ENCODE measurements around the gene CSDE1.

Gene CSDE1

DNA sequence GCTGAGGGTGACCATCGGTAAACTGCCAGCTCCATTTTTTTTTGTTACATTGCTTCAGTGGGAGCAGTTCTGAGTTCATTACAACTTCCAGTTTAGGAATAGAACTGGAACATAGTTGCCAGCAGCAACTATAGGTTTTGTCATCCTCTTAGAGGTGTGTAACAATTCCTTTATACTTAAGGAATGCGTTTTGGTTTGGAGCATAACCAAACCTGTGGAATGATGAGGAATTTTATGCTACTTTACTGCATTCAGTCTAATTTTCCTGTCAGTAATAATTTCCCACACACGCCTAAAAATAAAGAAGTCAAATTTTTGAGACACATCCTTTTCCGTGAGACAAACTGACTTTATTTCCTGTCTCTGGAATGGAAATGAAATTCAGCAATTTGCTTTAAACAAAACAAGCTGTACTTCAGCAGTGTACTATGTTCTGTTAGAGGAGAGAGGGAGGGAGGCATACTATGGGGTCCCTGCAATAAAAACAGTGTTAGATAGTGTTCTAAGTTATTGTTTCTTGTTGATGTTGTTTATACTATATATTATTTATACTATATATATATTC, 57.7 kb downstream of the CSDE1 start:
- DNase-seq: no peak

DNA sequence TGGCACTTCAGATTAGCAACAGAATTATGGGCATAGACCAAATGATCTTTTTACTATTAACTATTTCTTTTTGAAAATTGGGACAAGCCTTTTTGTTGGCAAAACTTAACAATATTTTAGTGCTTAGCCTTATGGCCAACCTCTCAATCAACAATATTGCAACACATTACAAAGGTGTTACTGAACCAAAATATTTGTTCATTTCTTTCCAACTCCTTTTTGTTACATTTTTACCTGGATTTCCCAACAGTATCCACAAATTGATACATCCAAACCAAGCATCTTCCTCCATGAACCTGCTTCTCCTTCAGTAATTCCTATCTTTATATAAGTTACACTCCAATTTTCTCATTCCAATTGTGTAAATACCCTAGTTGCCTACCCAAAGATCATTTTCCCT, 61.0 kb downstream of the CSDE1 start:
- DNase-seq: no peak

DNA sequence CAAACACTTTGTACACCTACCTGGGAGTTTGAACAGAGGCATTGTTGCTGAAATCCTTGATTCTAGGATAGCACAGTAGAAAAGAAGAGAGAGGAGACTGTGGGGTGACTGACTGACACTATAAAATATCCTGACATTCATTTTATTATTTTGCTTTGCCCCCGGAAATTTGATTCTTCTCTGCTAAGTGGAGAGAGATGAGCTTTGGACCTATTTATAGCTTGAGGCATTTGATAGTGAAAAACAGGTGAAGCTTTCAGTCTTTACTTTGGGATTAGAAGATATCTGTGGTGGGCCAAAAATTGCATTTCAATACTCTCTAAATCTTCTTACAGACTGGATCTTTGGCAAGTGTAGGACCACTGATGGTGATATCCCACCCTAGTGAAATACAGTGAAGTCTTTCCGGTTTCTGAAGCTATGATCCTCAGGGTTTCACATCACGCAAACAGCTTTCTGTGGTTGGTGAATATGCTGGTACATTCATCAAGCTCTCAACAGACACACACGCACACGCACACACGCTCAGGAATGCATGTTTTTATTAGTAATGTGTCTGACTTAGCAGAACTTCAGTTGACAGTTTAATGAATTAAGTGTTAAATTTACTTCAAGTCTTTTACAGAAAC, 62.2 kb downstream of the CSDE1 start, which contains the start of gene AMPD1:
AMPD1 (minus strand) TSS at position 117 of the 629 bp plus-strand sequence; CDS start at position 42, 75 bp downstream.
- no peak for DNase-seq

GRCh38 chr1:114694540-114695310, 63.1 kb downstream of the CSDE1 start:
- DNase-seq: no peak

DNA sequence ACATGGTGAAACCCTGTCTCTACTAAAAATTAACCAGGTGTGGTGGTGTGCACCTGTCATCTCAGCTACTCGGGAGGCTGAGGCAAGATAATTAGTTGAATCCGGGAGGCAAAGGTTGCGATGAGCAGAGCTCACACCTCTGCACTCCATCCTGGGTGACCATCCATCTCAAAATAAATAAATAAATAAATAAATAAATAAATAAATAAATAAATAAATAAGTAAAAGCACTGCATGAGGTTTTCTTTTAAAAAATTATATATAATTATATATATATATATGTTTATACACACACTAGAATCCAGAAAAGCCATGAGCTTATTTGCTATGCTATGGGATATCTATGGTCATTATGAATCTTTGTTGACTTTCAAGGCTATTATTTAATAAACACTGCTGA, 64.8 kb downstream of the CSDE1 start:
- DNase-seq: no peak

DNA sequence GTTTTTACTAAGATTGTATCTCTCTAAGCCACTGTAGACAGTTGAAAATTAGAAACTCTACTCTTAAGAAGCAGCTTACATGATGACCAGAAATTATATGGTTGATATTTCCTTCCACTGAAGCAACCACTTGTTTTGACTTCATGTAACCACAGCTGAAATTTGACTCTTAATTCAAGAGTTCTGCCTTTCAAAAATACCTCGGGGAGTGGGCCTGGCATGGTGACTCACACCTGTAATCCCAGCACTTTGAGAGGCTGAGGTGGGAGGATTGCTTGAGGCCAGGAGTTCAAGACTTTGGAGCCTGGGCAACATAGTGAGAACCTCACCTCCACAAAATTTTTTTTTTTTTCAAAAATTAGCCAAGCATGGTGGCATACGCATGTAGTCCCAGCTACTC, 66.7 kb downstream of the CSDE1 start:
- no peak for DNase-seq

DNA sequence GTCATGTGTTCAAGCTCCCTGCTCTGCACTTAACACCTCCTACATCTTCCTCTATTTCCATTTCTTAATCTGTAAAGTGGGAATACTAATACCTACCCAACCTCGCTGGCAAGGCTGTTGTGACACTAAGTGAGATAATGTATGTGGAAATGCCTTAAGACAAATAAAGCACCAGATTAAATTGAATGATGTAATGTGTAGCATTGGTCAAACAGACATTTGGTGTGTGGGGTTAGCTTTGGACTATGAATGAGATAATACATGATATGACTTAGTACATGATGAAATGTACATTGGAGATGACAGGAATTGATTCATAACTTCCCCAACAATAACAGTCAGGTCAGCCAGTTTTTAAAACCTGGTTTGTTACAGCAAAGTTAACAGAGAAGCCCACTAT, 67.6 kb downstream of the CSDE1 start:
- peak in 1 of 3 donors; percentile 14 for DNase-seq

DNA sequence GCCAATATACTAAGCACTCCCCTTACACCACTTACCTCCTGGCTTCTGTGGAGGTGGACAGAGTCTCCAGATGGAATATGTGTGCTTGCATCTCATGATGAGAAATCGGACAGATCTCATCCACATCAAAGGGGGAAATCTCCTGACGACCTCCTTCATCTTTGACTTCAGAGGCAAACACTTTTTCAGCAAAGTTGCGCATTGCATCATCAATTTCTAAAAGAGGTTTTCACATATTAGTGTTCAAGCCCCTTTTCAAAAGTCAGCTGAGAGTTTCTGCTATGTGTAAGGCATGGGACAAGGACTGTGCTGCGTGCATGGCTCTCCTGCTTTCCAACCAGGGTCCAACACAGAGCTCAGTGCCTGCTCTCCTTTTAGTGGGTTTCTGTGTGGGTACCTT, 69.3 kb downstream of the CSDE1 start:
- DNase-seq: no peak

DNA sequence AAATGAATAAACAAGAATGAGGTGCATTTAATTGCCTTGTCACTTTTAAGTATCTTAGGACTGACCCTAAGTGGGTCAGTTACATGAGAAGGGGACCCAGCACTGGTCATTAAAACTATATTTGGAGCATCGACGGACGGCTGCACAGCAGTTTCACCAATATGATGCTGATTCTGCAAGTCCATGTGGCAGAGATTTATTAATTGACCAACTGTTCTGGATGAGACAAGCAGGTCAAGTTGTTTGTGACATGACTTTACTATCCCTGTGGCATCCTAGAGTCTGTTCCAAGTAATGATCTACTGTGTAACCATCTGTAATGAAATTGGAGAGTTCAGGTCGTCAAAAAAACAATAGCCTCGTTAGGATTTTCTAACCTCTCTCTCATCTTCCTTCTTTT, 71.9 kb downstream of the CSDE1 start:
- no peak for DNase-seq

GRCh38 chr1:114677691-114678090, 80.1 kb downstream of the CSDE1 start:
- no peak for DNase-seq

DNA sequence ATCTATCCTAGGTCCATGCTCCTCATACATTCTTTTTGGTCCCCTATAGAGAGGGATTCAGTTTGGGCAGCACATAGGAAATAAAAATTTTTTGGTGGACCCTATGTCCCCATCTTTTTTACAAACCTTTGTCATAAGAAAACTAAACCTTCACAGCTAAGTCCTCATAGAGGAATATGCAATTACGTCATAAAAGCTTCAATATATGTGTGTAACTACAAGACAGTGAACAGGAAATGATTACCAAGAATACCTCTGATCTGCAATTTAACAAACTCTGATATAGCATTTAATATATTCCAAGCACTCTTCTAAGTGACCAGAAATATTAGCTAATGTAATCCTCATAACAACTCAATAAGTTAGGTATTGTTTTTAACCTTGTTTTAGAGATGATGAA, 81.7 kb downstream of the CSDE1 start:
- no peak for DNase-seq

GRCh38 chr1:114671939-114672275, 85.9 kb downstream of the CSDE1 start:
- no peak for DNase-seq

- peak in 1 of 3 donors; percentile 19 for DNase-seq
These were observed 86.5 kb downstream of the CSDE1 start for GRCh38 chr1:114671011-114671938.

GRCh38 chr1:114670083-114671010, 87.4 kb downstream of the CSDE1 start:
- DNase-seq: peak; percentile 91 to 97 (median 95)

GRCh38 chr1:114669562-114670082, 88.2 kb downstream of the CSDE1 start, which contains the start of gene DENND2C:
Gene DENND2C (minus strand): TSS chr1:114670049. CDS start chr1:114625984, 44,065 bp downstream.
- DNase-seq: no peak

GRCh38 chr1:114668784-114669561, 88.8 kb downstream of the CSDE1 start:
- peak in 2 of 3 donors; percentile 3 to 14 for DNase-seq

DNA sequence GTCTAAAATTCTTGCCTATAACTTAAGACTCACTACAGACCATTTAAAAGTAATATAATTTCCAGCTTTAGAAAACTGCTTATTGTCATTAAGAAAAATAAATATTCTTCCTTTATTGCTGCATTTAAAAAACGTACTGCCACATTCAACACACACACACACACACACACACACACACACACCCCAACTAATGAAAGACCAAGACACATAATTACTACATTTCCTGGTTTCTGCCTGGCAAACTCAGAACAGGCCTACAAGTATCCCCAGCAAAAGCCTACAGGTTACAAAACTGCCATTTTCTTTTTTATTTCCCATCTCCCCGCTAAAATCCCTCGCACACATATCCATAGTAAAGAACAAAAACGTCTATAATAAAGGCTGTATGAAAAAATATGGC, 89.4 kb downstream of the CSDE1 start:
- DNase-seq: no peak

- no peak for DNase-seq
These were observed 90.8 kb downstream of the CSDE1 start for GRCh38 chr1:114666954-114667353.
